ENCODE results near the gene FAM222B. TPM values are rescaled to one million over a fixed set of nuclear protein-coding genes. Genes with fewer than 3 reads are reported as not detected.

The FAM222B gene
- total RNA-seq, 1 experiment from 2014 or later, result 18.5 TPM

- ChIA-PET POLR2A (interaction anchor here (2.5 to 3.6 kb wide), 2 partner anchors 11 to 53 kb away, joined by 17 to 31 read pairs; partner anchors contain the start of genes SDF2, SUPT6H and TLCD1), CTCF (interaction anchor here (1.1 to 2.1 kb wide), 3 partner anchors 12 to 68 kb away, joined by 5 to 12 read pairs (median 5); partner anchors contain the start of gene TLCD1)
- Mint-ChIP-seq H3K27ac (ENCODE audit: low read depth, unreplicated experiment) (no peak overlapping the region), H3K36me3 (ENCODE audit: insufficient read depth, unreplicated experiment) (peaks cover 49% of the 10 kb centered on the region), H3K27me3 (ENCODE audit: insufficient read depth, unreplicated experiment) (no peaks in the 10 kb centered on the region), H3K9me3 (ENCODE audit: unreplicated experiment) (no peaks in the 10 kb centered on the region), H3K4me1 (ENCODE audit: insufficient read depth, unreplicated experiment) (peaks cover 42% of the 10 kb centered on the region), H3K4me3 (ENCODE audit: unreplicated experiment) (peak overlapping the region; percentile 91)
- BruUV-seq (replicated peaks), result no TSS peak
- TF ChIP-seq, protein P1, sequence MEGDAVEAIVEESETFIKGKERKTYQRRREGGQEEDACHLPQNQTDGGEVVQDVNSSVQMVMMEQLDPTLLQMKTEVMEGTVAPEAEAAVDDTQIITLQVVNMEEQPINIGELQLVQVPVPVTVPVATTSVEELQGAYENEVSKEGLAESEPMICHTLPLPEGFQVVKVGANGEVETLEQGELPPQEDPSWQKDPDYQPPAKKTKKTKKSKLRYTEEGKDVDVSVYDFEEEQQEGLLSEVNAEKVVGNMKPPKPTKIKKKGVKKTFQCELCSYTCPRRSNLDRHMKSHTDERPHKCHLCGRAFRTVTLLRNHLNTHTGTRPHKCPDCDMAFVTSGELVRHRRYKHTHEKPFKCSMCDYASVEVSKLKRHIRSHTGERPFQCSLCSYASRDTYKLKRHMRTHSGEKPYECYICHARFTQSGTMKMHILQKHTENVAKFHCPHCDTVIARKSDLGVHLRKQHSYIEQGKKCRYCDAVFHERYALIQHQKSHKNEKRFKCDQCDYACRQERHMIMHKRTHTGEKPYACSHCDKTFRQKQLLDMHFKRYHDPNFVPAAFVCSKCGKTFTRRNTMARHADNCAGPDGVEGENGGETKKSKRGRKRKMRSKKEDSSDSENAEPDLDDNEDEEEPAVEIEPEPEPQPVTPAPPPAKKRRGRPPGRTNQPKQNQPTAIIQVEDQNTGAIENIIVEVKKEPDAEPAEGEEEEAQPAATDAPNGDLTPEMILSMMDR (IDR thresholded peaks at IDR 0.05; ENCODE audit: unreplicated experiment), result no peak
- intact Hi-C loops (cut with micrococcal nuclease), result no loop called here
- DNase-seq (ENCODE audit: unreplicated experiment), result no peak
Measured at GRCh38 chr17:28715217-28715616, 127.4 kb downstream of the FAM222B start.

DNA sequence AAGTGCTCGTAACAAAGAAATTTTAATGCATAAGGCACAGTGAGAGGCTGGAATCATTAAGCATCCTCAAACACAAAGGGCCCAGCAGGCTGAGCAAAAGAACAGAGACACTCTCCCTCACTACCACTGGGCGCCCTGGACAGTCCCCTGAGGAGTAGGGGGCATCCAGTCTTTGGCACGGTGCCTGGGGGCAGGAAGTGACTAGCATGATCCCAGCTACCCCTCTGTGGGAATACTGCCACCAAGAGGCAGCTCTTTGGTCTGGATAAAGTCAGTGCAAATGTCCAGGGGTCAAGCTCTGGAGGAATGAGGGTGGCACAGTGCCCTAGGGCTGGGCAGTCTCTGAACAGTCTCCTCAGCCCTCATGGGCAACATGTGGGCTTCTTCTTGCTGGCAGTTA is 128.3 kb downstream of the FAM222B start:
- intact Hi-C loops (cut with micrococcal nuclease), result no loop called here
- no TSS peak for BruUV-seq (replicated peaks)
- no peak overlapping the region for H3K27ac Mint-ChIP-seq (ENCODE audit: low read depth, unreplicated experiment)
- H3K4me3 Mint-ChIP-seq (ENCODE audit: unreplicated experiment), result no peak overlapping the region
- H3K9me3 Mint-ChIP-seq (ENCODE audit: unreplicated experiment), result no peaks in the 10 kb centered on the region
- no peaks in the 10 kb centered on the region for H3K27me3 Mint-ChIP-seq (ENCODE audit: insufficient read depth, unreplicated experiment)
- peaks cover 41% of the 10 kb centered on the region for H3K36me3 Mint-ChIP-seq (ENCODE audit: insufficient read depth, unreplicated experiment)
- POLR2A ChIA-PET, result interaction anchor here (3.6 kb wide), 1 partner anchor 12 kb away, joined by 31 read pairs; the partner anchor contains the start of gene TLCD1
- CTCF ChIA-PET, result interaction anchor here (0.6 to 1.1 kb wide), 3 partner anchors 36 to 208 kb away, joined by 3 to 5 read pairs (median 4); partner anchors contain the start of gene FOXN1
- H3K4me1 Mint-ChIP-seq (ENCODE audit: insufficient read depth, unreplicated experiment), result peaks cover 39% of the 10 kb centered on the region
- no peak for DNase-seq (ENCODE audit: unreplicated experiment)
- TF ChIP-seq, protein P1 (IDR thresholded peaks at IDR 0.05; ENCODE audit: unreplicated experiment), result no peak

DNA sequence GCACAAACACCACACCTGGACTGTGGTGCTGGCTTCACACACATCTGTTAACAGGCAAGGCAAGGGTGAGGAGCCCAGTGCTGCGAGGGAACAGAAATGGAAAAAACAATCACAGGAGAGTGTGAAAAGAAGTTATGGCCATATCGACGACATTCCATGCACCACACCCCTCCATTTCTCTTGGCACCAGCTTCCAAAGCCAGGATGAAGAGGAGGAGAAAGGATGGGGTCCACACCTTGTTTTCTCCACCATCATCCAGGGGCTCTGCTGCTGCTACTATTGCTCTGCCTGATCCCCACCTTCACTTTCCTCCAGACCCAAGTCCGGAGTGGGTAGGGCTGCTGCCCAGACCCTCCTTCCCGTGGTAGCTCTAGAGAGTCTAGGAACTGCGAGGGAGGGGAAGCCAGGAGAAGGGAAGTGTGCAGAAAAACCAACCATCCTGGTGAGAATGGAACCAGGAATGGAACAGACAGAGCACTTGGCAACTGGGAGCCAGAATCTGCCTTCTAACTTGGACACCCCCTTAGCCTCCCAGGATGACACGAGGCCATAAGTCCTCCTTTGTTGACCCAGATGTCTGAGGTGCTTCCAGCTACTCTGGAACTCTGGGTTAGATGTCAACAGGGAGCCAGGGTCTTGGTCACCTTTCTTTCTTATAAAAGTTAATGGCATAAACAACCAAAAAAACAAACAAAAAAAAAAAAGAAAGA is 129.7 kb downstream of the FAM222B start:
- ChIA-PET CTCF (interaction anchor here (0.6 to 1.6 kb wide), 2 partner anchors 12 to 97 kb away, joined by 3 to 4 read pairs; no protein-coding TSS in a partner anchor), POLR2A (interaction anchor here (0.9 kb wide), 1 partner anchor 8 kb away, joined by 3 read pairs; no protein-coding TSS in a partner anchor)
- no peak overlapping the region for H3K4me3 Mint-ChIP-seq (ENCODE audit: unreplicated experiment)
- TF ChIP-seq, protein P1 (IDR thresholded peaks at IDR 0.05; ENCODE audit: unreplicated experiment), result no peak
- no TSS peak for BruUV-seq (replicated peaks)
- H3K9me3 Mint-ChIP-seq (ENCODE audit: unreplicated experiment), result no peaks in the 10 kb centered on the region
- DNase-seq (ENCODE audit: unreplicated experiment), result no peak
- peaks cover 28% of the 10 kb centered on the region for H3K4me1 Mint-ChIP-seq (ENCODE audit: insufficient read depth, unreplicated experiment)
- H3K27ac Mint-ChIP-seq (ENCODE audit: low read depth, unreplicated experiment), result no peak overlapping the region
- H3K36me3 Mint-ChIP-seq (ENCODE audit: insufficient read depth, unreplicated experiment), result peaks cover 37% of the 10 kb centered on the region
- no peaks in the 10 kb centered on the region for H3K27me3 Mint-ChIP-seq (ENCODE audit: insufficient read depth, unreplicated experiment)
- intact Hi-C loops (cut with micrococcal nuclease), result no loop called here

GRCh38 chr17:28712032-28712704 is 130.4 kb downstream of the FAM222B start:
- no peak overlapping the region for H3K27ac Mint-ChIP-seq (ENCODE audit: low read depth, unreplicated experiment)
- H3K4me3 Mint-ChIP-seq (ENCODE audit: unreplicated experiment), result peak overlapping the region; percentile 71
- intact Hi-C loops (cut with micrococcal nuclease), result no loop called here
- DNase-seq (ENCODE audit: unreplicated experiment), result no peak
- CTCF ChIA-PET, result interaction anchor here (1.6 kb wide), 1 partner anchor 13 kb away, joined by 4 read pairs; no protein-coding TSS in a partner anchor
- no TSS peak for BruUV-seq (replicated peaks)
- H3K4me1 Mint-ChIP-seq (ENCODE audit: insufficient read depth, unreplicated experiment), result peaks cover 28% of the 10 kb centered on the region
- POLR2A ChIA-PET, result interaction anchor here (1.1 to 2.3 kb wide), 3 partner anchors 14 to 50 kb away, joined by 5 to 14 read pairs (median 8); partner anchors contain the start of genes SDF2, SUPT6H and TLCD1
- no peaks in the 10 kb centered on the region for H3K27me3 Mint-ChIP-seq (ENCODE audit: insufficient read depth, unreplicated experiment)
- no peaks in the 10 kb centered on the region for H3K9me3 Mint-ChIP-seq (ENCODE audit: unreplicated experiment)
- TF ChIP-seq, protein P1 (IDR thresholded peaks at IDR 0.05; ENCODE audit: unreplicated experiment), result no peak
- peaks cover 37% of the 10 kb centered on the region for H3K36me3 Mint-ChIP-seq (ENCODE audit: insufficient read depth, unreplicated experiment)

Data from MCF 10A (cell line).